GM19351 (cell line): ENCODE measurements around the gene SCLT1.
"Not testable (repeated sequence)": the region's sequence is repeated elsewhere in the genome, so short reads cannot be mapped to it uniquely, and the experiment has no call there.

Experiments
- ATAC-seq: cut with Tn5 transposase; IDR thresholded peaks from one replicate; pipeline ENCODE4 v1.9.1; 2021; ENCODE audit warnings: mild to moderate bottlenecking, moderate library complexity; ENCODE audit not compliant: unreplicated experiment

The SCLT1 gene

GRCh38 chr4:129093191-129093920 is at the start of gene SCLT1:
Gene SCLT1, minus strand, starts transcription at chr4:129093539. Its CDS starts 436 bp downstream, at chr4:129093103.
- ATAC-seq: peak; percentile 85

GRCh38 chr4:129140521-129140920 is 47.2 kb upstream of the SCLT1 start:
- ATAC-seq: no peak

GRCh38 chr4:129138810-129139496 is 45.6 kb upstream of the SCLT1 start:
- ATAC-seq: no peak

- no peak for ATAC-seq
Observed at GRCh38 chr4:129136433-129136832, 43.1 kb upstream of the SCLT1 start.

GRCh38 chr4:129131343-129131742 is 38.0 kb upstream of the SCLT1 start:
- no peak for ATAC-seq

GRCh38 chr4:129129143-129129542 is 35.8 kb upstream of the SCLT1 start:
- no peak for ATAC-seq

GRCh38 chr4:129126614-129127013 is 33.3 kb upstream of the SCLT1 start:
- not testable (repeated sequence) for ATAC-seq

- no peak for ATAC-seq
Observed at GRCh38 chr4:129117705-129118104, 24.4 kb upstream of the SCLT1 start.

- no peak for ATAC-seq
Observed at GRCh38 chr4:129113919-129114318, 20.6 kb upstream of the SCLT1 start.

- ATAC-seq: no peak
Observed at GRCh38 chr4:129113434-129113833, 20.1 kb upstream of the SCLT1 start.

GRCh38 chr4:129111919-129112318 is 18.6 kb upstream of the SCLT1 start:
- ATAC-seq: no peak

- ATAC-seq: no peak
Observed at GRCh38 chr4:129110931-129111330, 17.6 kb upstream of the SCLT1 start.

GRCh38 chr4:129109965-129110824 is 16.9 kb upstream of the SCLT1 start:
- ATAC-seq: no peak

- no peak for ATAC-seq
Observed at GRCh38 chr4:129098531-129099001, 5.2 kb upstream of the SCLT1 start.

GRCh38 chr4:129095811-129096454 is 2.6 kb upstream of the SCLT1 start, which contains the start of gene C4orf33:
Gene C4orf33, plus strand, starts transcription at chr4:129096152. Its CDS starts 6,459 bp downstream, at chr4:129102611.
- peak; percentile 43 for ATAC-seq

GRCh38 chr4:129094347-129094746 is 1.0 kb upstream of the SCLT1 start:
- ATAC-seq: no peak

- no peak for ATAC-seq
Observed at GRCh38 chr4:129092631-129093190, 628 bp downstream of the SCLT1 start.

- ATAC-seq: no peak
Observed at GRCh38 chr4:129087516-129087915, 5.8 kb downstream of the SCLT1 start.

GRCh38 chr4:129085472-129085871 is 7.9 kb downstream of the SCLT1 start:
- no peak for ATAC-seq

GRCh38 chr4:129082302-129082701 is 11.0 kb downstream of the SCLT1 start:
- ATAC-seq: no peak
